ENCODE results near the gene LCTL.

LCTL gene

DNA sequence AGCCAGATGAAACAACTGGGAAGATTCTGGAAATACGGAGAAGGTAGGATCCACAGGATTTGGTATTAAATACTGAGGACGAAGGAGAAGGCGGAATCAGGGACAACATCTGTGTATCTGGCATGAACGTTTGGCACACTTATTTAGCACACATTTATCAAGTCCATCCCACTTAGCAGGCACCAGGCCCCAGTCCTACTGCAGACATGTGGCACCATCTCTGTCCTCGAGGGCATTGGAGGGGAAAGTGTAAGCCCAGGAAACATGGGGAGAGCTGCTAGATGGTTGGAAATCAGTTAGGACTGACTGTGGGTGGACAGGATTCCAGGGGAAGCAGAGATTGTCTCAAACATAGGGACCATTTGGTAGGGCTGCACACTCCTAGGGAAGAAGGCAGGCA is 29.0 kb upstream of the LCTL start:
- Histone ChIP-seq H3K27me3 (no peaks in the 10 kb centered on the region), H3K9me3 (no peaks in the 10 kb centered on the region), H3K36me3 (no peaks in the 10 kb centered on the region), H3K27ac (no peak overlapping the region), H3K4me1 (ENCODE audit: control insufficient read depth in 1 of 2, insufficient read depth in 1 of 2, low read depth in 1 of 2, low read length in 1 of 2) (peaks cover 8 to 10% of the 10 kb centered on the region in 2 experiments), H3K4me3 (ENCODE audit: low read depth in 1 of 2, low read length in 1 of 2) (no peak overlapping the region)
- TF ChIP-seq, protein P1, sequence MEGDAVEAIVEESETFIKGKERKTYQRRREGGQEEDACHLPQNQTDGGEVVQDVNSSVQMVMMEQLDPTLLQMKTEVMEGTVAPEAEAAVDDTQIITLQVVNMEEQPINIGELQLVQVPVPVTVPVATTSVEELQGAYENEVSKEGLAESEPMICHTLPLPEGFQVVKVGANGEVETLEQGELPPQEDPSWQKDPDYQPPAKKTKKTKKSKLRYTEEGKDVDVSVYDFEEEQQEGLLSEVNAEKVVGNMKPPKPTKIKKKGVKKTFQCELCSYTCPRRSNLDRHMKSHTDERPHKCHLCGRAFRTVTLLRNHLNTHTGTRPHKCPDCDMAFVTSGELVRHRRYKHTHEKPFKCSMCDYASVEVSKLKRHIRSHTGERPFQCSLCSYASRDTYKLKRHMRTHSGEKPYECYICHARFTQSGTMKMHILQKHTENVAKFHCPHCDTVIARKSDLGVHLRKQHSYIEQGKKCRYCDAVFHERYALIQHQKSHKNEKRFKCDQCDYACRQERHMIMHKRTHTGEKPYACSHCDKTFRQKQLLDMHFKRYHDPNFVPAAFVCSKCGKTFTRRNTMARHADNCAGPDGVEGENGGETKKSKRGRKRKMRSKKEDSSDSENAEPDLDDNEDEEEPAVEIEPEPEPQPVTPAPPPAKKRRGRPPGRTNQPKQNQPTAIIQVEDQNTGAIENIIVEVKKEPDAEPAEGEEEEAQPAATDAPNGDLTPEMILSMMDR (IDR thresholded peaks at IDR 0.05), result no peak

GRCh38 chr15:66594344-66594743 is 28.5 kb upstream of the LCTL start:
- H3K27ac ChIP-seq, result no peak overlapping the region
- TF ChIP-seq, protein P1 (IDR thresholded peaks at IDR 0.05), result no peak
- H3K27me3 ChIP-seq, result no peaks in the 10 kb centered on the region
- peaks cover 8 to 10% of the 10 kb centered on the region in 2 experiments for H3K4me1 ChIP-seq (ENCODE audit: control insufficient read depth in 1 of 2, insufficient read depth in 1 of 2, low read depth in 1 of 2, low read length in 1 of 2)
- no peaks in the 10 kb centered on the region for H3K9me3 ChIP-seq
- no peak overlapping the region for H3K4me3 ChIP-seq (ENCODE audit: low read depth in 1 of 2, low read length in 1 of 2)
- no peaks in the 10 kb centered on the region for H3K36me3 ChIP-seq

GRCh38 chr15:66593219-66593780 is 27.5 kb upstream of the LCTL start:
- no peak overlapping the region for H3K4me3 ChIP-seq (ENCODE audit: low read depth in 1 of 2, low read length in 1 of 2)
- no peaks in the 10 kb centered on the region for H3K27me3 ChIP-seq
- no peak overlapping the region for H3K27ac ChIP-seq
- TF ChIP-seq, protein P1 (IDR thresholded peaks at IDR 0.05), result no peak
- no peaks in the 10 kb centered on the region for H3K9me3 ChIP-seq
- peaks cover 8 to 10% of the 10 kb centered on the region in 2 experiments for H3K4me1 ChIP-seq (ENCODE audit: control insufficient read depth in 1 of 2, insufficient read depth in 1 of 2, low read depth in 1 of 2, low read length in 1 of 2)
- H3K36me3 ChIP-seq, result no peaks in the 10 kb centered on the region

GRCh38 chr15:66592505-66593218 is 26.9 kb upstream of the LCTL start:
- TF ChIP-seq, protein P1 (IDR thresholded peaks at IDR 0.05), result no peak
- H3K4me3 ChIP-seq (ENCODE audit: low read depth in 1 of 2, low read length in 1 of 2), result no peak overlapping the region
- no peaks in the 10 kb centered on the region for H3K9me3 ChIP-seq
- H3K27me3 ChIP-seq, result no peaks in the 10 kb centered on the region
- H3K36me3 ChIP-seq, result no peaks in the 10 kb centered on the region
- peaks cover 8 to 10% of the 10 kb centered on the region in 2 experiments for H3K4me1 ChIP-seq (ENCODE audit: control insufficient read depth in 1 of 2, insufficient read depth in 1 of 2, low read depth in 1 of 2, low read length in 1 of 2)
- no peak overlapping the region for H3K27ac ChIP-seq

DNA sequence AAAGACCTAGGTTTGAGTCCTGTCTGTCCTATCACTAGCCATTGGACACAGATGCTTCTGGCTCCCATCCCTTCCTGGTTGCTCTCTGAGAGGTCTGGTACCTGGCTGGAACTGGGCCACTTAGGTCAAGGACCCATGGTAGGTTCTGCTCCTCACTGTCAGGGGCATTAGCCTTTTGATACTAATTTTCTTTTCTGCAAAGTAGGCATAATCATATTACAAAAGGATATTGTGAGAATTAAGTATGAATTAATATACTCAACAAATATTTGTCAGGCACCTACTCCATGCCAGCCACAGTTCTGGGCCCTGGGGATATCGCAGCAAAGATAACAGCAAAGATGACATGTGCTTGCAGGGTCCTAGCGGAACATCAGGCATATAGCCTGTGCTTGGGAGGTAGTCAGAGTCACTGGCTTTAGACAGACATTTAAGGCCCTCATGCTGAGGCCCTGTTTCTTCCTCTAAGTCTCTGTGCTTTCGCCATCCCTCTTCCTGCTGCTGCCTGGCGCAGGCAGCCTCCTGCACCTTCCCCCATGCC is 25.6 kb upstream of the LCTL start:
- Histone ChIP-seq H3K4me1 (ENCODE audit: control insufficient read depth in 1 of 2, insufficient read depth in 1 of 2, low read depth in 1 of 2, low read length in 1 of 2) (peaks cover 8 to 10% of the 10 kb centered on the region in 2 experiments), H3K9me3 (no peaks in the 10 kb centered on the region), H3K36me3 (no peaks in the 10 kb centered on the region), H3K27ac (no peak overlapping the region), H3K27me3 (no peaks in the 10 kb centered on the region), H3K4me3 (ENCODE audit: low read depth in 1 of 2, low read length in 1 of 2) (no peak overlapping the region)
- TF ChIP-seq, protein P1 (IDR thresholded peaks at IDR 0.05), result no peak

All from neutrophil (primary cell).